HL-60/S4 treated with phorbol 12-myristate 13-acetate at 8.2 ng/mL for 4 days and 3 days (cell line): ENCODE results near the gene ZNF799.
"Not testable (repeated sequence)": the region's sequence is repeated elsewhere in the genome, so short reads cannot be mapped to it uniquely, and the experiment has no call there.

ENCODE experiments used
- in situ Hi-C: fragments of 300-500 bp; cut with MboI; formaldehyde crosslinking; loops from 2 replicates; pipeline ENCODE4 v1.15.0; 2022; ENCODE audit warnings: low sequenced_read_pairs

ZNF799 gene

DNA sequence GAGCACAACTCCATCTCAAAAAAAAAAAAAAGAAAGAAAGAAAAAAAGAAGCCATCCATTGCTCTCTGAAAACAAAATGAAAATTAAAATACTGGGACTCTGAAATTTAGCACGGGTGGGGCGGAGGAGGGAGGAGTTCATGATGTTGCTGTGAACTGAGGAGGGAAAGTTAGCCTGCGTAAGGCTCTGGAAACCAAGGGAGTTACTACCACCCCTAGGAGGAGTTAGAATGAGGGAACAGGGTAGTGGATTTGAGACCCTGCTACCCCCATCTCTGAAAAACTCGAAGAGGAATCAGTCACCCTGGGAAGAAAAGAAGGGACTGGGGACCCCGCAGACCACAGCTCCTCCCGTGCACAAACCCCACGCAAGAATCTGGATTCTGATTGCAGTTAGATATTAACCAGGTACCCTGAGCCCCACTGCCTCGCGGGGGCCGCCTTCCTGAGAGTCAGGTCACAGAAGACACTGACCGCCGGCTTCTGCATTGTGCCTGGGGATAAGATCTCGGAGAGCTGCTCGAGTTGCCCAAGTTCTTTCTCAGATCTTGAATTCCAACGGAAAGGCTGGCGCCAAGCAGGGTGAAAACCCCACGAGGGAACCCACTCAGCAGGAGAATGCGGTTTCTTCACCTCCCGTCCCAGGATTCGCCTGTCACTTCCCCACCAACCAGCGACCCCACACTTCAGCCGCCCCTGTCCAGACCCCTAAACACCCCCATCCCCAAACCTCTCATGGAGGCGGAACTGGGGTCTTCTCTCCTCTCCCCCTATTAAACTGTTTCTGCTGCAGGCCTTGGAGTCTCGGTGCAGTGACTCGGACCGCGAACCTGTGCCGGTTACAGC is 36.5 kb downstream of the ZNF799 start:
- in situ Hi-C loops, result no loop called here

DNA sequence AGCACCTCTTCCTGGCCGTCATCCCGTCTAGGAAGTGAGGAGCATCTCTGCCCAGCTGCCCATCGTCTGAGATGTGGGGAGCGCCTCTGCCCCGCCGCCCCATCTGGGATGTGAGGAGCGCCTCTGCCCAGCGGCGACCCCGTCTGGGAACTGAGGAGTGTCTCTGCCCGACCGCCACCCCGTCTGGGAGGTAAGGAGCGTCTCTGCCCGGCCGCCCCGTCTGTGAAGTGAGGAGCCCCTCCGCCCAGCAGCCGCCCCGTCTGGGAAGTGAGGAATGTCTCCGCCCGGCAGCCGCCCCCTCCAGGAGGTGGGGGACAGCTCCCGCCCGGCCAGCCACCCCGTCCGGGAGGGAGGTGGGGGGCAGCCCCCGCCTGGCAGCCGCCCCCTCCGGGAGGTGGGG is 38.8 kb downstream of the ZNF799 start:
- in situ Hi-C loops, result not testable (repeated sequence)

DNA sequence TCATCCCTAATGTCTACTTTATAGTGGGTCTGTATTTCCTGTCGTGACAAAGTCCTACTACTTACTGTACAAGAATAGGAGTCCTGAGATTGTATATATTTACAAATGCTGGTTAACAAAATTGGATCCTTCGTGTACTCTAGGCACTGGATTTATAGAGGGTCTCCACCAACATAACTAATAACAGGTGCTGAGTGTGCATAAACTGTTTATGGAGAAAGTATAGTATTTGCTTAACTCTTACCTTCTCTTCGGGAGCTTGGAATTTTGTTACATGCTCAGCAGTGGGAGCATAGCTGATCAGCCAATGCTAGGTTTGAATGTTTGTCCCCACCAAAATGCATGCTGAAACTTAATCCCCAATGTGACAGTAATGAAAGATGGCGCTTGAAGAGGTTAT is 47.7 kb downstream of the ZNF799 start:
- in situ Hi-C loops, result no loop called here

DNA sequence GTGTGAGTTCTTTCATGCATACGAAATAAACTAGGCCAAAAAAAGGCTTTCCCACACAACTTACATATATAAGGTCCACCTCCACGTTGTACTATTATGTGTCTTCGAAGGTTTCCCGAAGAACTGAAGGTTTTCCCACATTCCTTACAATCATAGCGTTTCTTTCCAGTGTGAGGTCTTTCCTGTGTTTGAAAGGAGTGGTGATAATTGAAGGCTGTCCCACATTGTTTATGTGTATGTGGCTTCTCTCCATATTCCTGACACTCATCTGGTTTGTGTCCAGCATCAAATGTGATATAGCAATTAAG is 50.2 kb downstream of the ZNF799 start:
- in situ Hi-C loops, result no loop called here

DNA sequence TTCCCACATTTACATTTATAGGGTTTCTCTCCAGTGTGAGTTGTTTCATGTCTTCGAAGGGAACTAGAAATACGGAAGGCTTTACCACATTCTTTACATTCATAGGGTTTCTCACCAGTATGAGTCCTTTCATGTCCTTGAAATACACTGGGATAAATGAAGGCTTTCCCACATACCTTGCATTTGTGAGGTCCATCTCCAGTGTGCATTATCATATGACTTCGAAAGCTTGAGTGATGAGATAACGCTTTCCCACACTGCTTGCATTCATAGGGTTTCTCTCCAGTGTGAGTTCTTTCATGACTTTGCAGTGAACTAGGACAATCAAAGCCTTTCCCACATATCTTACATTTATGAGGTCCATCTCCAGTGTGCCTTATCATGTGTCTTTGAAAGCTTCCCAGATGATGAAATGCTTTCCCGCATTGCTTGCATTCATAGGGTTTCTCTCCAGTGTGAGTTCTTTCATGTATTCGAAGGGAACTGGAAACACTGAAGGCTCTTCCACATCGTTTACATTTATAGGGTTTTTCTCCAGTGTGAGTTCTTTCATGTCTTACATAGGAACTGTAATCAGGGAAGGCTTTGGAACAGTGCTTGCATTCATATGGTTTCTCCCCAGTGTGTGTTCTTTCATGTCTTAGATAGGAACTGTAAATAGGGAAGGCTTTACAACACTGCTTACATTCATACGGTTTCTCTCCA is 50.7 kb downstream of the ZNF799 start:
- in situ Hi-C loops, result no loop called here

DNA sequence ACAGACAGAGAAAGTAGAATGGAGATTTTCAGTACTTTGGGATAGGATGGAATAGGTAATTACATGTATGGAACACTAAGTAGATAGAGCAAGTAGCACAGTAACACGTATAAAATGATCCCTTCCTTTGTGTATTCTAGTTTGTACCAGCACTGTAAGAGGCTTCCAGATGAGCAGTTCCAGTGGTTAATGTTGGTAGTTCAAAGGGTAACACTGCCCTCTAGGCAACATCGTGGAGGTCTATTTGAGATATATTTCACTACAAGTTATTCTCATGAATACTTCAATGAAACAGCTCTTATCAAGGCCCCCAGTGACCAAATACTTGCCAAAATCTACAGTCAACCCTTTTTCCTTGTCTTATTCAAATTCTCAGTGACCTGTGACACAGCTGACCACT is 54.2 kb downstream of the ZNF799 start:
- in situ Hi-C loops, result no loop called here

DNA sequence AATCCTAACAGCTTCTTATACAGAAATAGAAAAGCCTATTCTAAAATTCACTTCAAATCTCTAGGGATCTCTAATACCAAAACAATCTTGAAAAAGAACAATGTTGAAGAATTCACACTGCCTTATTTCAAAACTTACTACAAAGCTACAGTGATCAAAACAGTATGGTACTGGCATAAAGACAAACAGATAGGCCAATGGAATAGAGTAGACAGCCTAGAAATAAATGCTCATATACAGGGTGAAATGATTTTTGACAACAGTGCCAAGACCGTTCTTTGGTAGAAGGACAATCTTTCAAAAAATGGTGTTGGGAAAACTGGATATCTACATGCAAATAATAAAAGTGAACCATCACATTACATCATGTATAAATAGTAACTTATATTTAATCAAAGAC is 55.9 kb downstream of the ZNF799 start:
- in situ Hi-C loops, result no loop called here
